ENCODE results near the gene BIN1.
A peak's percentile ranks its signal among the peaks of the same experiment; 100 is the strongest.

BIN1 gene

GRCh38 chr2:127134833-127135830 is 28.2 kb upstream of the BIN1 start:
- ChIA-PET POLR2A (ENCODE audit: low non-redundant PET) (no interaction called here), CTCF (interaction anchor here (0.6 kb wide), 1 partner anchor 43 kb away, joined by 3 read pairs; no protein-coding TSS in a partner anchor)
- DNase-seq (ENCODE audit: low spot score): no peak
- H3K27ac ChIP-seq: no peak overlapping the region
- no peak for TF ChIP-seq CTCF (conservative IDR thresholded peaks at IDR 0.05; ENCODE audit: low read depth)

- POLR2A ChIA-PET (ENCODE audit: low non-redundant PET): no interaction called here
- no peak for DNase-seq (ENCODE audit: low spot score)
- TF ChIP-seq CTCF (conservative IDR thresholded peaks at IDR 0.05; ENCODE audit: low read depth): no peak
- no peak overlapping the region for H3K27ac ChIP-seq
- CTCF ChIA-PET: interaction anchor here (0.7 kb wide), 1 partner anchor 15 kb away, joined by 3 read pairs; no protein-coding TSS in a partner anchor
Observed at GRCh38 chr2:127134235-127134634, 27.3 kb upstream of the BIN1 start.

GRCh38 chr2:127133793-127134192 is 26.8 kb upstream of the BIN1 start:
- no peak overlapping the region for H3K27ac ChIP-seq
- DNase-seq (ENCODE audit: low spot score): no peak
- POLR2A ChIA-PET (ENCODE audit: low non-redundant PET): no interaction called here
- no peak for TF ChIP-seq CTCF (conservative IDR thresholded peaks at IDR 0.05; ENCODE audit: low read depth)
- CTCF ChIA-PET: interaction anchor here (0.7 kb wide), 1 partner anchor 15 kb away, joined by 3 read pairs; no protein-coding TSS in a partner anchor

GRCh38 chr2:127130421-127130820 is 23.5 kb upstream of the BIN1 start:
- no peak overlapping the region for H3K27ac ChIP-seq
- DNase-seq (ENCODE audit: low spot score): no peak
- CTCF ChIA-PET: no interaction called here
- no peak for TF ChIP-seq CTCF (conservative IDR thresholded peaks at IDR 0.05; ENCODE audit: low read depth)
- POLR2A ChIA-PET (ENCODE audit: low non-redundant PET): no interaction called here

- ChIA-PET CTCF (interaction anchor here (1.1 kb wide), 1 partner anchor 21 kb away, joined by 3 read pairs; no protein-coding TSS in a partner anchor), POLR2A (ENCODE audit: low non-redundant PET) (no interaction called here)
- no peak overlapping the region for H3K27ac ChIP-seq
- no peak for DNase-seq (ENCODE audit: low spot score)
- no peak for TF ChIP-seq CTCF (conservative IDR thresholded peaks at IDR 0.05; ENCODE audit: low read depth)
Observed at GRCh38 chr2:127129937-127130336, 23.0 kb upstream of the BIN1 start.

GRCh38 chr2:127128445-127128904 is 21.5 kb upstream of the BIN1 start:
- no peak overlapping the region for H3K27ac ChIP-seq
- DNase-seq (ENCODE audit: low spot score): peak; percentile 37
- ChIA-PET CTCF (interaction anchor here (0.6 to 1.1 kb wide), 2 partner anchors 20 to 527 kb away, joined by 3 read pairs; no protein-coding TSS in a partner anchor), POLR2A (ENCODE audit: low non-redundant PET) (no interaction called here)
- no peak for TF ChIP-seq CTCF (conservative IDR thresholded peaks at IDR 0.05; ENCODE audit: low read depth)
